Gastrocnemius medialis (tissue), 4 donors: Measurements from ENCODE around the gene LTB.

Experiments
- CTCF ChIP-seq, 5 experiments: fragments of 450-650 bp in 3 of 5; fragments of 200-600 bp in 2 of 5; sonication (generic) in 2 of 5; IDR thresholded peaks in 4 of 5; conservative IDR thresholded peaks in 1 of 5; 1 replicate in 4 of 5; 2 replicates in 1 of 5; pipeline ENCODE4 v1.5.1; 2016 to 2019; ENCODE audit warnings: antibody characterized with exemption in 5 of 5, mild to moderate bottlenecking in 3 of 5, moderate library complexity in 3 of 5
- POLR2A ChIP-seq, 2 donors: fragments of 450-650 bp; IDR thresholded peaks; one replicate each; pipeline ENCODE4 v1.6.1; 2017; ENCODE audit warnings: antibody characterized with exemption in 2 of 2, mild to moderate bottlenecking in 2 of 2, moderate library complexity in 2 of 2

- TF ChIP-seq CTCF (IDR thresholded peaks at IDR 0.05 in 4 of 5, conservative IDR thresholded peaks at IDR 0.05 in 1 of 5) (no peak), POLR2A (IDR thresholded peaks at IDR 0.05) (no peak)
These were observed 9.9 kb downstream of the LTB start, which contains the start of gene LTA for GRCh38 chr6:31572041-31572911.
